Neural progenitor cell (in vitro differentiated cells): ENCODE data around the gene NEDD4L.

ENCODE experiments used
- CTCF ChIP-seq: fragments of 200-600 bp; sonication (generic); IDR thresholded peaks from 2 replicates; pipeline ENCODE4 v1.5.1; 2017; ENCODE audit warnings: antibody characterized with exemption, mild to moderate bottlenecking
- EZH2phosphoT487 ChIP-seq: fragments of 200-600 bp; sonication (generic); IDR thresholded peaks from 2 replicates; pipeline ENCODE4 v1.6.1; 2017; ENCODE audit warnings: antibody characterized with exemption

DNA sequence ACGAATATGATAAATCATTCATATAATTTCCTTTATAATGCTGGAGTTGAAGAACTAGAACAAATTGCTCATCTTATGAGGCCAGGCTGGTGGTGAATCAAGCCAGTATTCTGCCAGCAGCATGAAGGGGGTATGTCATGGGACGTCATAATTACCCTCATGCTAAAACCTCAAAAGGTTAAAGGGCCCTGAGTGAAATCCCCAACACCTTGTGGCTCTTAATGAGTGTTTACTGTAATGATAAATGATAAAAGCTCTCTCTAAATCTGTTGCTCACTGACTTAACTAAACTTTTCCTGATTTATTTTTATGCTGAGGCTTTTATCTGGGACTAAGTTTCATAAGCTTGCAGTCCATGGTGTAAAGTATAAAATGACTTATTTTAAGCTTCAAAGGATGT, 18.3 kb upstream of the NEDD4L start:
- TF ChIP-seq EZH2phosphoT487 (no peak), CTCF (no peak)
